Chondrocyte (in vitro differentiated cells): Measurements from ENCODE around the gene CSH1. TPM values are rescaled to one million over a fixed set of nuclear protein-coding genes. Genes with fewer than 3 reads are reported as not detected.

ENCODE experiments used
- DNase-seq: peaks from one replicate; pipeline ENCODE4 v3.0.0; 2021; ENCODE audit warnings: mixed read lengths, low spot score
- H3K27ac Mint-ChIP-seq: one replicate; pipeline ENCODE4 v1.8.0; 2021; ENCODE audit warnings: mild to moderate bottlenecking, moderate library complexity, mixed read lengths; ENCODE audit not compliant: unreplicated experiment
- H3K27me3 Mint-ChIP-seq: 2 replicates; pipeline ENCODE4 v1.8.0; 2021; ENCODE audit warnings: low read depth, mixed read lengths
- H3K36me3 Mint-ChIP-seq: 2 replicates; pipeline ENCODE4 v1.8.0; 2021; ENCODE audit warnings: low read depth, mixed read lengths
- H3K4me1 Mint-ChIP-seq: 2 replicates; pipeline ENCODE4 v1.8.0; 2021; ENCODE audit warnings: low read depth, mild to moderate bottlenecking, mixed read lengths
- H3K4me3 Mint-ChIP-seq: one replicate; pipeline ENCODE4 v1.8.0; 2021; ENCODE audit warnings: mild to moderate bottlenecking, moderate library complexity, mixed read lengths; ENCODE audit not compliant: unreplicated experiment
- H3K9me3 Mint-ChIP-seq: 2 replicates; pipeline ENCODE4 v1.8.0; 2021; ENCODE audit warnings: low read depth, mixed read lengths
- total RNA-seq: library from RNA; stranded (reverse); gene quantifications from 3 replicates; pipeline ENCODE4 v1.2.1, GENCODE V29; 2021
- TF ChIP-seq, protein P1 (sequence below): fragments of 200-600 bp; sonication (generic); IDR thresholded peaks from 2 replicates; pipeline ENCODE4 v1.5.0; 2021; ENCODE audit warnings: antibody characterized with exemption, mild to moderate bottlenecking, moderate library complexity

CSH1 gene
- total RNA-seq, 1 donor from 2014 or later: not detected

- no peaks in the 10 kb centered on the region for H3K9me3 Mint-ChIP-seq
- H3K4me1 Mint-ChIP-seq: peaks cover 4% of the 10 kb centered on the region
- H3K36me3 Mint-ChIP-seq: no peaks in the 10 kb centered on the region
- no peak overlapping the region for H3K4me3 Mint-ChIP-seq
- DNase-seq: no peak
- TF ChIP-seq, protein P1, sequence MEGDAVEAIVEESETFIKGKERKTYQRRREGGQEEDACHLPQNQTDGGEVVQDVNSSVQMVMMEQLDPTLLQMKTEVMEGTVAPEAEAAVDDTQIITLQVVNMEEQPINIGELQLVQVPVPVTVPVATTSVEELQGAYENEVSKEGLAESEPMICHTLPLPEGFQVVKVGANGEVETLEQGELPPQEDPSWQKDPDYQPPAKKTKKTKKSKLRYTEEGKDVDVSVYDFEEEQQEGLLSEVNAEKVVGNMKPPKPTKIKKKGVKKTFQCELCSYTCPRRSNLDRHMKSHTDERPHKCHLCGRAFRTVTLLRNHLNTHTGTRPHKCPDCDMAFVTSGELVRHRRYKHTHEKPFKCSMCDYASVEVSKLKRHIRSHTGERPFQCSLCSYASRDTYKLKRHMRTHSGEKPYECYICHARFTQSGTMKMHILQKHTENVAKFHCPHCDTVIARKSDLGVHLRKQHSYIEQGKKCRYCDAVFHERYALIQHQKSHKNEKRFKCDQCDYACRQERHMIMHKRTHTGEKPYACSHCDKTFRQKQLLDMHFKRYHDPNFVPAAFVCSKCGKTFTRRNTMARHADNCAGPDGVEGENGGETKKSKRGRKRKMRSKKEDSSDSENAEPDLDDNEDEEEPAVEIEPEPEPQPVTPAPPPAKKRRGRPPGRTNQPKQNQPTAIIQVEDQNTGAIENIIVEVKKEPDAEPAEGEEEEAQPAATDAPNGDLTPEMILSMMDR: no peak
- peaks cover 15% of the 10 kb centered on the region for H3K27me3 Mint-ChIP-seq
- no peak overlapping the region for H3K27ac Mint-ChIP-seq
Measured at GRCh38 chr17:63853260-63853659, 43.1 kb downstream of the CSH1 start.

DNA sequence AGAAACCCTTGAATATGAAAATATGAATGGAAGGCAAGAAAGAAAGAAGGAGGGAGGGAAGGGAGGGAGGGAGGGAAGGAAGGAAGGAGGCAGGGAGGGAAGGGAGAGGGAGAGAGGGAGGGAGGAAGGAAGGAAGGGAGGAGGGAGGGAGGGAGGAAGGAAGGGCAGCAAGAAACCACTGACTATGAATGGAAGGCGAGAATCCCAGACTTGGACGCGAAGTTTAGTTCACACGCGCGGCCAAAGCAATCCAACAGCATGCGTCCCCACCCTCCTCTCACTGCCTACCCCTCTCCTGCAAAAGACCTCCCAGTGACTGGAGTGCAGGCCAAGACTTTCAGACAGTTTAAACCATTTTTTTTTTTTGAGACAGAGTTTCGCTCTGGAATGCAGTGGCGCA, 46.0 kb downstream of the CSH1 start:
- Mint-ChIP-seq H3K36me3 (no peaks in the 10 kb centered on the region), H3K4me3 (no peak overlapping the region), H3K4me1 (peaks cover 8% of the 10 kb centered on the region), H3K27me3 (peaks cover 5% of the 10 kb centered on the region), H3K27ac (no peak overlapping the region), H3K9me3 (no peaks in the 10 kb centered on the region)
- TF ChIP-seq, protein P1: no peak
- DNase-seq: no peak

DNA sequence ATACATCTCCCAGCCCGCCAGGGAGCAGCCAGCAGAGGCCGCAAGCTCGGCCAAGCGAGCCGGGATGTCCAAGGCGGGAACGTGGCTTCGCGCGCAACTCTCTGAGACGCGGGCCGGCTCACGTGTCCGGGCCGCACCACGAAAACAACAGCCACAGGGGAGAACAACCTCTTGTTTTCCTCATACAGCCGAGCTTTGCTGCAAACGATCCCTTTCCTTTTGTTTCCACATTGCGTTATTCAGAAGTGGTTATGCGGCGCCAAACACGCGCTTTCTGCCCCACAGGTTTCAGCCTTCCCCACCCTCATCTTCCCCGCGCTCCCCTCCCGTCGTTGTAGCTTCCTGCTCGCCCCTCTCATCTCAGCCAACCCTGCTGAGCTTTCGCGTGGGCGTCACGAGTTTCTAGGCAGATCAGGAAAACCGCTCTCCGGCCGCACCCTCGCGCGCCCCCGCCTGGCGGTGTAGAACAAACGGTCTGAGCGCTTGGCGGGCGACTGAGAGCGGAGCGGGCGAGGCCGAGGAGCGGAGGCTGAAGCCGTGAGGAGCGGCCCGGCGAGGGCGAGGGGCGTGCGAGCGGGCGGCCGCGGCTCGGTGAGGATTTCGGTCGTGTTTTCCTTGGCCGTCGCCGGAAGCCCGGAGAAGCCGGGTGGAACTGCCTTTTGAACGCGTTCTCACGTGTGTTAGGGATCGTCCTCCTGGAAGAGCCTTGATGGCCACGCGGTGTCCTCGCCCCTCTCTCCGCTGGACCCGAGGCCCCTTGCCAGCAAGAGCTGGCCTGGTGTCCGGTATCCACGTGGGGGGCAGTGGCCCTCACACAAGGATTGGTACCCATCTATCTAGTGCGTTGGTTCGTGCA, 47.3 kb downstream of the CSH1 start:
- peak overlapping the region; percentile 63 for H3K4me3 Mint-ChIP-seq
- TF ChIP-seq, protein P1: peak; percentile 65
- no peaks in the 10 kb centered on the region for H3K36me3 Mint-ChIP-seq
- H3K9me3 Mint-ChIP-seq: no peaks in the 10 kb centered on the region
- DNase-seq: no peak
- peaks cover 11% of the 10 kb centered on the region for H3K4me1 Mint-ChIP-seq
- H3K27ac Mint-ChIP-seq: peak overlapping the region; percentile 84
- H3K27me3 Mint-ChIP-seq: peaks cover under 1% of the 10 kb centered on the region

DNA sequence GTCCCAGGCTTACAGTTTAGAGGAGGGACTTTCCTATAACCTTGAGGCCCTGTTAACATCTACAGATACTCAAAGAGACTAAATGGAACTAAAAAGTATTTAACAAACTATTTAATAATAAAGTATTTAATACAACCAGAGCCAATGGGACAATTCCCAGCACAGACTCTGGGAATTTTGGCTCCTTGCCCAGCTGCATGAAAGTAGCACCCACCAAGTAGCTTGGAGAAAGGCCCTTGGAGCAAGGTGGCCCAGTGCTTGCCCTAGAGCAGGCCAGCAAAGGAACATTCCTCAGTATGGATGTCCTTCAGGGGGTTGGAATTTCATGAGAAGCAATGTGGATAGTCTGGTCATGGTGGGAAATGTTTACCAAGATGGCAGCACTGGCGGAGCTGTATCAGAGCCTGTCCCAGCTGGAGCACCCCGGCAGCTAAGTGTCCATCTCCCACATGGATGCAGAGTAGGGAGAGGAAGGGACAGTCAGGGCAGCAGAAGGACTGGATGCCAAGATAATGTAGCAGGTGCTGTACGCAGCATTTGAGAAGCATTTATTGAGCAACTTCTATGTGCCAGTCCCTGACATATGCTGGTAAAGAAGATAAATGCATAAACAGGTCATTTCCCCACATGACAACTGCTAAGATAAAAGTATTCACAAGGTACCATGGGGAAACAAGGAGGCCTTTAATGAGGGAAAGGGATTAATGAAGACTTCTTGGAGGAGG, 48.7 kb downstream of the CSH1 start:
- TF ChIP-seq, protein P1: no peak

GRCh38 chr17:63845509-63845908, 50.9 kb downstream of the CSH1 start:
- H3K9me3 Mint-ChIP-seq: no peaks in the 10 kb centered on the region
- H3K27ac Mint-ChIP-seq: no peak overlapping the region
- TF ChIP-seq, protein P1: no peak
- peaks cover 29% of the 10 kb centered on the region for H3K4me1 Mint-ChIP-seq
- H3K27me3 Mint-ChIP-seq: no peaks in the 10 kb centered on the region
- H3K36me3 Mint-ChIP-seq: no peaks in the 10 kb centered on the region
- no peak for DNase-seq
- H3K4me3 Mint-ChIP-seq: no peak overlapping the region

More for the DNA sequence above, 48.7 kb downstream of the CSH1 start:
- Mint-ChIP-seq H3K36me3 (no peaks in the 10 kb centered on the region), H3K4me3 (no peak overlapping the region), H3K27me3 (no peaks in the 10 kb centered on the region), H3K27ac (no peak overlapping the region), H3K9me3 (no peaks in the 10 kb centered on the region), H3K4me1 (peaks cover 17% of the 10 kb centered on the region)
- DNase-seq: no peak

Other genes with a start within 250 kb of the CSH1 start
- 24.7 to 33.3 TPM (median 32.2 TPM) in 3 replicates for gene LIMD2, start 196.4 kb downstream of the CSH1 start, total RNA-seq
- 26.2 to 47.3 TPM (median 27.1 TPM) in 3 replicates for gene STRADA, start 154.8 kb downstream of the CSH1 start, total RNA-seq
- gene CCDC47, start 123.0 kb downstream of the CSH1 start, total RNA-seq: 63.5 to 65.1 TPM (median 64.9 TPM) in 3 replicates
- 94.6 to 120 TPM (median 99.0 TPM) in 3 replicates for gene DDX42, start 122.4 kb downstream of the CSH1 start, total RNA-seq
- 92.3 to 112 TPM (median 94.9 TPM) in 3 replicates for gene PSMC5, start 69.1 kb downstream of the CSH1 start, total RNA-seq
- gene FTSJ3, start 68.9 kb downstream of the CSH1 start, total RNA-seq: 26.5 to 41.4 TPM (median 27.9 TPM) in 3 replicates
- 30.7 to 35.1 TPM (median 34.6 TPM) in 3 replicates for gene SMARCD2, start 53.9 kb downstream of the CSH1 start, total RNA-seq
- gene CSH2, start 22.9 kb downstream of the CSH1 start, total RNA-seq: 6.9 TPM in 1 of 3 replicates, not detected in the others
- not detected in 3 replicates for gene GH2, start 14.6 kb downstream of the CSH1 start, total RNA-seq
- gene CSHL1, start 14.7 kb upstream of the CSH1 start, total RNA-seq: 0.68 TPM in 1 of 3 replicates, not detected in the others
- not detected in 3 replicates for gene GH1, start 22.3 kb upstream of the CSH1 start, total RNA-seq
- not detected in 3 replicates for gene CD79B, start 35.8 kb upstream of the CSH1 start, total RNA-seq
- not detected in 3 replicates for gene SCN4A, start 76.3 kb upstream of the CSH1 start, total RNA-seq
- gene PRR29, start 101.8 kb upstream of the CSH1 start, total RNA-seq: 0.28 to 0.35 TPM in 2 of 3 replicates, not detected in the other
- not detected in 3 replicates for gene ICAM2, start 124.1 kb upstream of the CSH1 start, total RNA-seq
- gene ERN1, start 233.6 kb upstream of the CSH1 start, total RNA-seq: 12.1 to 18.2 TPM (median 14.9 TPM) in 3 replicates